Adrenal gland (tissue), 5 donors: ENCODE data around the gene CDS1.

Experiments used
- POLR2A ChIP-seq, 2 donors: fragments of 450-650 bp; IDR thresholded peaks; one replicate each; pipeline ENCODE4 v1.6.1; 2017; ENCODE audit warnings: antibody characterized with exemption in 2 of 2, mild to moderate bottlenecking in 2 of 2, moderate library complexity in 1 of 2
- TF ChIP-seq, protein P1 (sequence below), 6 experiments: fragments of 450-650 bp in 4 of 6; fragments of 200-600 bp in 2 of 6; sonication (generic) in 1 of 6; IDR thresholded peaks; 1 replicate in 5 of 6; 2 replicates in 1 of 6; pipeline versions ENCODE4 v1.5.1 to v1.8.0; 2016 to 2021; ENCODE audit warnings: antibody characterized with exemption in 6 of 6, mild to moderate bottlenecking in 2 of 6, moderate library complexity in 1 of 6
- donor health status: DM: no; HTN: no; CAD: no.

DNA sequence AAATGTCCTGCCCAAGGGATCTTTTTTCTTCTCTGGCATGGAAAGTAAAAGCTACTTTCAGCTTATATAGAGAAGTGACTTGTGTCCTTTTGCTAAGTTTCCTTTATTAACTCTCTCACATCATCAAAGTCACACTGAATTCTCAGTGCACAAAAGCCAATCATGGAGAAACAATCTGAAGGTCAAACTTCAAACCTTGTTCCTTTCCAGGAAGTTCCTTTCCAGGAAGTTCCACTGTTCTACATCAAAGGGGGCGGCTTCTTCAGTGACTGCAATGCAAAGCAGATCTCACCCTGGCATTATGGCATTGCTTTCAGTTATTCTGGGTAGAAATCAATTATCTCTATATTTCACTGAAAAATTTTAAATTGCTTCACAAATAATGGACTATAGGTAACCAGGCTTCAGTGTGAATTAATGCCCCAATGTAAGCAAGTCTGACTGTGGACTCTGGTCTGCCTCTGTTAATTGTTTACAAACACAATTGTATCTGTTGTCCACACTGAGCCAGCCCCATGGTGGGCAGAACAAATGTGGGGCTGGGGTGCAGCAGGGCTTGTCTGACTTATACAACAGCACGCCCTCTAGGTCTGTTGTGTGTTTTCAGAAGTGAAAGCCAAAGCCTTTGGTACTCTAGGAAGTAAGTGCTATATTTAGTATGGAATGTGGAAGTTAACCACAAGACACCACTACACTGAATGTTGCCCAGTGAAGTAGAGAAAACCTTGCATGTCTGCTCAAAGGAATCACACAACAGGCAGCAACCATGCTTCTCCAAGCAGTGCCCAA, 98.8 kb downstream of the CDS1 start:
- TF ChIP-seq, protein P1, sequence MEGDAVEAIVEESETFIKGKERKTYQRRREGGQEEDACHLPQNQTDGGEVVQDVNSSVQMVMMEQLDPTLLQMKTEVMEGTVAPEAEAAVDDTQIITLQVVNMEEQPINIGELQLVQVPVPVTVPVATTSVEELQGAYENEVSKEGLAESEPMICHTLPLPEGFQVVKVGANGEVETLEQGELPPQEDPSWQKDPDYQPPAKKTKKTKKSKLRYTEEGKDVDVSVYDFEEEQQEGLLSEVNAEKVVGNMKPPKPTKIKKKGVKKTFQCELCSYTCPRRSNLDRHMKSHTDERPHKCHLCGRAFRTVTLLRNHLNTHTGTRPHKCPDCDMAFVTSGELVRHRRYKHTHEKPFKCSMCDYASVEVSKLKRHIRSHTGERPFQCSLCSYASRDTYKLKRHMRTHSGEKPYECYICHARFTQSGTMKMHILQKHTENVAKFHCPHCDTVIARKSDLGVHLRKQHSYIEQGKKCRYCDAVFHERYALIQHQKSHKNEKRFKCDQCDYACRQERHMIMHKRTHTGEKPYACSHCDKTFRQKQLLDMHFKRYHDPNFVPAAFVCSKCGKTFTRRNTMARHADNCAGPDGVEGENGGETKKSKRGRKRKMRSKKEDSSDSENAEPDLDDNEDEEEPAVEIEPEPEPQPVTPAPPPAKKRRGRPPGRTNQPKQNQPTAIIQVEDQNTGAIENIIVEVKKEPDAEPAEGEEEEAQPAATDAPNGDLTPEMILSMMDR (IDR thresholded peaks at IDR 0.05): no peak
- TF ChIP-seq POLR2A (IDR thresholded peaks at IDR 0.05): no peak
